NCI-H345 treated with DMSO at 0.1 percent for 48 hours (cell line): ENCODE data around the gene ITLN2.
"Not testable (repeated sequence)": the region's sequence is repeated elsewhere in the genome, so short reads cannot be mapped to it uniquely, and the experiment has no call there.

ENCODE experiments used
- DNase-seq: peaks from one replicate; lab custom pipeline; 2025; ENCODE audit not compliant: unreplicated experiment; lab: John Stamatoyannopoulos, UW

Gene ITLN2

DNA sequence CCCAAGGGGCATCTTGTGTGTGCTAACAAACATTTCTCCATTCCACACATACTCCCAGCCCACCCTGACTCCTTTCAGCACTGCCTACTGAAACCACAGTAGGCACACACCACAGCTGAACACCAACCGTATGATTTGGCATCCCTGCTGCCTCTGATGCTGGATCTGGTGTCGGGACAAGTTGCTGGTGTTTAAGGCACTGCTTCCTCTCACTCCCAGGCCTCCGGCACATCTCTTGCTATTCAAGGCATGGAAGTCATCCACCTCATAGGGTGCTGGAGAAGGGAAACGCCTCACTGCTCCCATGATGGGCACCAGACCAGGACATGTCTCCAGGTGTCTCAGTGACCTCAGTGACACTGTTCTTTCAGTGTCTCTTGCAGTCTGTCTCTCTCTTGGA lies 2.4 kb upstream of the ITLN2 start:
- DNase-seq: no peak

DNA sequence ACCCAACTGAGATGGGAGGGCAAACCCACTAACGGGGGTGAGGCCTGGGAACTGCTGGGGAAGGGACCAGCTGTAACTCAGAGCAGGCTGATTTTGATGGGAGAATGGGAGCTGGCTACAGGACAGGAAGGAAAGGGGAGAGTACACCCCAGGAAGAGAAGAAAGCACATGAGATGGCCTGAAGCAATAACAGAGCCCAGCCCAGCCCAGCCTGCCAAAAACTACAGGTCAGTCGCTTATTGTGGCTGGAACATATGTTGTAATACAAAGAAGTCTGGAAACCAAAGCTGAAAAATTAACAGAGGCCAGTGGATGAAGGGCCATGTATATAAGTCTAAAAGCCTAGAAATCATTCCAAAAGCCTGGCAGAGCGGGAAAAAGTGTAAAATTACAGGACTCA lies 1.6 kb downstream of the ITLN2 start:
- DNase-seq: no peak

DNA sequence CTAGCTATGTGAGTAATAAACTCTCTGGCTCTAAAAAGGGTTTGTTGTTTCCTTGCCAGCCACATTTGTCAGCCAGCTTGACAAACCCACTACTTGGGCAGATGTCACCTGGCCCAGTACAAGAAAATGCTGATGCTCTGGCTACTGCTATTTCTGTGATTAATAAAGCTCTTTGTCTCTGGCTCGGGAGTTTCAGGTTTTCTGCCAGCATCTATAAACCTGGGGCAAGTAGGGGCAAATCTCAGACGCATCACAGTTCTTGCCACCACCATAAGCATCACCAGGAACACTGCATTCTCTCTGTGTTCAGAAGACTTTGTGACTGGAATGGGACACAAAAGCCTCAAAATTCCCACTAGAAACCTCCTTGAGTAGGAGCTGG lies 2.5 kb downstream of the ITLN2 start:
- DNase-seq: no peak

DNA sequence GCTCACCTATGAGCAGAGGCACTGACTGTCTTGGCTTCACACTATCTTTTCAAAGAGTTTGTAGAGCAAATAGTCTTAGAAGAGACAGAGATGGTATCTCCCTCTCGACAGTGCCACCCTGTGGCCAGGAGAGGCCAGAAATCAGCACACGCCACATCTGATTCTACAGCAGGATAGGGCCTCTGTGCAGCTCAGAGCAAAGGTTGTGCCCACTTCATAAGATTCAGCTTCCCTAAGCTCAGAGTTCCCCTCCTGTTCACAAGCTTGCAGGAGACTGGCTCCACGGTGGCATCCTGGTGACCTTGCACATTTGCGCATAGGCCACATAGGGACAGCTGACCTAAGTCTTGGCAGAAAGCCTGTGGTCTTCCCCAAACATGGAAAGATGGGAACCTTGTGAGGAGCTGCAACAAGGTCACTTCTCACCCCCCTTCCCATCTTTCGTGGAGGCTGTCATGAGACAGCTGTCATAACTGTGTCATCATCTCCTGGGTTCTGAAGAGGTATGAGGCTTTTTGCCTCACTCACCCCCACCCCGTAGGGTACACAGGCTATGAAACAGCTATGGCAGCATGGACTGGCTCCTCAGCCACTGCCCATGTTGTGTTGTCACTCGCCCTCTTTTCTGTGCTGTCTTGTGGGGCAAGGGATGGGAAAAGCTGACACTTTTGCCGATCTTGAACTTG lies 3.0 kb downstream of the ITLN2 start:
- peak; percentile 1 for DNase-seq

DNA sequence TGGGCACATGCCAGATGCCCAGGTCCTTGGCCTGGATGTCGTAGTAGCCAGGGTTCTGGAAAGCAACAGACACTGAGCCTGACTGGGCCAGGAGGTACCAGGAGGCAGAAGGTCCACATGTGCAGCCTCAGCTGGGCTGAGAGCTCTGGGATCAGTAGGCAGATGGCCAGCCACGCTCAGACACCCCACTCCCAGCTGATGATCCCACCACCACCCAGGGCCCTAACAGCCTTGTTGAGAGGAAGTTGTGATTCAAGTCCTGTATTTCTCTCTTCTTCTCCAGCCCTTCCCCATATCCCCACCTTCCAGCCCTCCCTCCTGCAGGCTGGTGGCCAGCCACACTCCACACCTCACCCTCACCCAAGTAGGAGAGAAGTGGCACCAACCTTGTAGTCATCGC lies 4.0 kb downstream of the ITLN2 start:
- DNase-seq: no peak

DNA sequence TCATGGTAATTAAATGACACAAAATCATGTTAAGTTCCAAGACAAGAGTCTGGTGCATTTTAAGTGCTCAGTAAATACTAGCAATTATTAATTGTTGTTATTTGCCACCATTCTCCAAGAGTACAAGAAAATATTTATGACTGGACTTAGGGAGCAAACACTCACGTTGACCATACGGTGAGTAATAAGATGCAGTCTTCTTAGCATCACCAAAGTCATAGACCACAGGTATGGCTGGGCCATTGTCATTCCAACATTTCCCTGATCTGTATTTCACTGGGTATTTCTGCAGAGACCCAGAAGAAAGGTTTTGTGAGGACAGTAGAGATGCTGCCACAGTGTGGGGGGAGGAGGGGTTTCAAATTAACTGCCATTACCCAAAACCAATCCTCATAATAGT lies 4.7 kb downstream of the ITLN2 start:
- DNase-seq: no peak

DNA sequence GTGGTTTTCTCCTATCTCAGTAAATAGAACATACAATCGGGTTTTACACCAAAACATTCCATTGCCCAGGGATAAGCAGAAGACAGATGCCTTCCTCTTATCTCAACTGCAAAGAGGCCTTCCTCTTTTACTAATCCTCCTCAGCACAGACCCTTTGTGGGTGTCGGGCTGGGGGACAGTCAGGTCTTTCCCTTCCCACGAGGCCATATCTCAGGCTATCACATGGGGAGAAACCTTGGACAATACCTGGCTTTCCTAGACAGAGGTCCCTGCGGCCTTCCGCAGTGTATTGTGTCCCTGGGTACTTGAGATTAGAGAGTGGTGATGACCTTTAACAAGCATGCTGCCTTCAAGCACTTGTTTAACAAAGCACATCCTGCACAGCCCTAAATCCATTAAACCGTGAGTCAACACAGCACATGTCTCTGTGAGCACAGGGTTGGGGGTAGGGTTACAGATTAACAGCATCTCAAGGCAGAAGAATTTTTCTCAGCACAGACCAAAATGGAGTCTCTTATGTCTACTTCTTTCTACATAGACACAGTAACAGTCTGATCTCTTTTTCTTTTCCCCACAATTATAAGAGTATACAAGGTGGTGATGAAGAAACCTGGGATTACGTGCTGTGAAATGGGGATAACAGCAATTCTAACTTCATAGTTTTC lies 5.3 kb downstream of the ITLN2 start:
- DNase-seq: not testable (repeated sequence)

DNA sequence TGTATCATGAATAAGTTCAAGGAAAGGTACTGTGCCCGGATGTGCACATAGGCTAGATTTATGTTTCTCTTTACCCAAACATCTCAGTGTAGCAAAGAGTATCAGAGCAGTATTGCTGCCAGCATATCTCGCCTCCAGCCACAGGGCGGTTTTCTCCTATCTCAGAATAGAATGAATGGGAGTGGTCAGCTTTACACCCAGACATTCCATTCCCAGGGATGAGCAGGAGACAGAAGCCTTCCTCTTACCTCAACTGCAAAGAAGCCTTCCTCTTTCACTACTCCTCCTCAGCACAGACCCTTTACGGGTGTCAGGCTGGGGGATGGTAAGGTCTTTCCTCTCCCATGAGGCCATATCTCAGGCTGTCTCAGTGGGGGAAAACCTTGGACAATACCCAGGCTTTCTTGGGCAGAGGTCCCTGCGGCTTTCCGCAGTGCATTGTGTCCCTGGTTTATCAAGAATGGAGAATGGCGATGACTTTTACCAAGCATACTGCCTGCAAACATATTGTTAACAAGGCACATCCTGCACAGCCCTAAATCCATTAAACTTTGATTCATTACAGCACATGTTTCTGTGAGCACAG lies 7.3 kb downstream of the ITLN2 start:
- not testable (repeated sequence) for DNase-seq

DNA sequence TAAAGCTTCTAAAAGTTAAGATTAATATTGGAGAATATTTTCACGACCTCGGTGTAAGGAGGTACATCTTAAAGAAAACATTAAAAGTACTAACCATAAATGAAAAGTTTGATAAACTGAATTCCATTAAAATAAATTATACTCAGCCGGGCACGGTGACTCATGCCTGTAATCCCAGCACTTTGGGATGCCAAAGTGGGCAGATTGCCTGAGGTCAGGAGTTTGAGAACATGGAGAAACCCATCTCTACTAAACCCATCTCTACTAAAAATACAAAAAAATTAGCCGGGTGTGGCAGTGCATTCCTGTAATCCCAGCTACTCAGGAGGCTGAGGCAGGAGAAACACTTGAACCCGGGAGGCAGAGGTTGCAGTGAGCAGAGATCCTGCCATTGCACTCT lies 8.7 kb downstream of the ITLN2 start:
- not testable (repeated sequence) for DNase-seq

DNA sequence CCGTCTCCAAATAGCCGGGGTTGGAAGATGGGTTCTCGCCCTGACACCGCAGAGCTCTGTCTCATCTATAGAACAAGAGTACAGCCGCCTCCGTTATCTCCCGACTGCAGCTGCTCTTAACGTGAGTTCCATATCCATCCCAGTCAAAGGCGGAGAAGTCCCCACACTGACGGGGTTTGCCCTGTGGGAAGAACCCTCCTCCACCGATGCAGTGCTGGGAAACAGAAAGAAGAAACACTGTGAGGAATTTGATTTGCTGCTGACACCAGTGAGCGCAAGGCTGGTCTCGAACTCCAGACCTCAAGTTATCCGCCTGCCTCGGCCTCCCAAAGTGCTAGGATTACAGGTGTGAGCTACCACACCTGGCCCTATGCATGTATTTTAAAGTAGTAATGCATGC lies 9.5 kb downstream of the ITLN2 start:
- no peak for DNase-seq

DNA sequence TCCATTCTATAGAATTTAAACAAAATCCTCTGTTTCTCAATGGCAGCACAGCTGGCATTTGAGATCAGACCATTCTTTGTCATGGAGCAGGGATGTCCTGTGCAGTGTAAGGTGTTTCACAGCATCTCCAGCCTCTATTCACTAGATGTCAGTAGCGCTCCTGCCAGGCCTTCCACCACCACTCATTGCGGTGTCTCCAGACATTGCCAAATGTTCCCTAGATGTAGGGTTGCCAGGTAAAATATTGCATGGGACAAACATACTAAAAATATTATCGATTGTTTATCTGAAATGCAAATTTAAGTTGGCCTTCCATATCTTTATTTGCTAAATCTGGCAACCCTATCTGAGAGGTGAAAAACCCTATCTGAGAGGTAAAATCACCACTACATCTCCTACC lies 11.7 kb downstream of the ITLN2 start:
- no peak for DNase-seq

DNA sequence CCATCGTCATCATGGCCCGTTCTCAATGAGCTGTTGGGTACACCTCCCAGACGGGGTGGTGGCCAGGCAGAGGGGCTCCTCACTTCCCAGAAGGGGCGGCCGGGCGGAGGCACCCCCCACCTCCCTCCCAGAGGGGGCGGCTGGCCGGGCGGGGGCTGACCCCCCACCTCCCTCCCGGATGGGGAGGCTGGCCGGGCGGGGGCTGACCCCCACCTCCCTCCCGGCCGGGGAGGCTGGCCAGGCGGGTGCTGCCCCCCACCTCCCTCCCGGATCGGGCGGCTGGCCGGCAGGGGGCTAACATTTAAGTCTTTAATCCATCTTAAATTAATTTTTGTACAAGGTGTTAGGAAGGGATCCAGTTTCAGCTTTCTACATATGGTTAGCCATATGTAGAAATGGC lies 17.9 kb downstream of the ITLN2 start:
- not testable (repeated sequence) for DNase-seq

DNA sequence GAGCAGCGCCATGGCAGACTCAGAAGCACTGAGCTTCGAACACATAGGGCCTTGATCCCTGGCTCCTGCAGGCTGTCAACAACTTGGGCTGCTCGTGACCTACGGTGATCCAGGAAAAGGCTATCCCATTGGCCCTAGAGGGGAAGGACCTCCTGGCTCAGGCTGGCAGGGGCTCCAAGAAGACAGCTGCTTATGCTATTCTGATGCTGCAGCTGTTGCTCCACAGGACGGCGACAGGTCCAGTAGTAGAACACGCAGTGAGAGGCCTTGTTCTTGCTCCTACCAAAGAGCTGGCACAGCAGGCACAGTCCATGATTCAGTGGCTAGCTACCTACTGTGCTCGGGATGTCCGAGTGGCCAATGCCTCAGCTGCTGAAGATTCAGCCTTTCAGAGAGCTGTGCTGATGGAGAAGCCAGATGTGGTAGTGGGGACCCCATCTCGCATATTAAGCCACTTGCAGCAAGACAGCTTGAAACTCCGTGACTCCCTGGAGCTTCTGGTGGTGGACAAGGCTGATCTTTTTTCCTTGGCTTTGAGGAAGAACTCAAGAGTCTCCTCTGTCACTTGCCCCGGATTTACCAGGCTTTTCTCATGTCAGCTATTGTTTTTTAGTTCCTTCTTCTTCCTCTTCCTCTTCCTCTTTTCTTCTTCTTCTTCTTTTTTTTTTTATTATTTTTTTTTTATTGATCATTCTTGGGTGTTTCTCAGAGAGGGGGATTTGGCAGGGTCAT lies 18.9 kb downstream of the ITLN2 start:
- no peak for DNase-seq

DNA sequence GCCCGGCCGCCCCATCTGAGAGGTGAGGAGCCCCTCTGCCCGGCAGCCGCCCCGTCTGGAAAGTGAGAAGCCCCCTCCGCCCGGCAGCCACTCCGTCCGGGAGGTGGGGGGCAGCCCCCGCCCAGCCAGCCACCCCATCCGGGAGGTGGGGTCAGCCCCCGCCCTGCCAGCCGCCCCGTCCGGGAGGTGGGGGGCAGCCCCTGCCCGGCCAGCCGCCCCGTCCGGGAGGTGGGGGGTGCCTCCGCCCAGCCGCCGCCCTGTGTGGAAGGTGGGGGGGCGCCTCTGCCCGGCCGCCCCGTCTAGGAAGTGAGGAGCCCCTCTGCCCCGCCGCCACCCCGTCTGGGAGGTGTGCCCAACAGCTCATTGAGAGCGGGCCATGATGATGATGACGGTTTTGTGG lies 21.3 kb downstream of the ITLN2 start:
- not testable (repeated sequence) for DNase-seq

DNA sequence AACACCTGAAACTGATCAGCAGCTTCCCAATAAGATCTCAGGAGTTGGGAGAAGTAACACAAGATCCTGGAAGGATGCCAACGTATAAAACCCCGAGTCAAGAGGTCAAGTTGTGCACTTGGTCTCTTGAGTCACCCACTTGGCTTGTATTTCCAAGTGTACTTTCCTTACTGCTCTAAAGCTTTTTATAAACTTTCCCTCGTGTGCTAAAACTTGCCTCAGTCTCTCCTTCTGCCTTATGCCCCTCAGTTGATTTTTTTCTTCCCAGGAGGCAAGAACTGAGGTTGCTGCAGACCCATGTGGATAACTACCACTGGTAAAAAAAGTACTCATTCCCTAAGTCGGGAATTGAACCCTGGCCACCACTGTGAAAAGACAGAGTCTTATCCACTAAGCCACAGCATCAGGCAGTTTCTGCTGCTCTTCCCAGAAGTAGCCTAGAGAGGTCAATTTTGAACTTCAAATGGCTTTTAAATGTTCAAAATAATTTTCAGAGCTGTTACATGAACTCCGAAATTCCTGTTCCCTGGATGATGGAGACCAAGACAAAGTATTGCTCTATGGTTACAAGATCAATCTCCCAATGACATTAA lies 28.9 kb downstream of the ITLN2 start:
- DNase-seq: no peak

DNA sequence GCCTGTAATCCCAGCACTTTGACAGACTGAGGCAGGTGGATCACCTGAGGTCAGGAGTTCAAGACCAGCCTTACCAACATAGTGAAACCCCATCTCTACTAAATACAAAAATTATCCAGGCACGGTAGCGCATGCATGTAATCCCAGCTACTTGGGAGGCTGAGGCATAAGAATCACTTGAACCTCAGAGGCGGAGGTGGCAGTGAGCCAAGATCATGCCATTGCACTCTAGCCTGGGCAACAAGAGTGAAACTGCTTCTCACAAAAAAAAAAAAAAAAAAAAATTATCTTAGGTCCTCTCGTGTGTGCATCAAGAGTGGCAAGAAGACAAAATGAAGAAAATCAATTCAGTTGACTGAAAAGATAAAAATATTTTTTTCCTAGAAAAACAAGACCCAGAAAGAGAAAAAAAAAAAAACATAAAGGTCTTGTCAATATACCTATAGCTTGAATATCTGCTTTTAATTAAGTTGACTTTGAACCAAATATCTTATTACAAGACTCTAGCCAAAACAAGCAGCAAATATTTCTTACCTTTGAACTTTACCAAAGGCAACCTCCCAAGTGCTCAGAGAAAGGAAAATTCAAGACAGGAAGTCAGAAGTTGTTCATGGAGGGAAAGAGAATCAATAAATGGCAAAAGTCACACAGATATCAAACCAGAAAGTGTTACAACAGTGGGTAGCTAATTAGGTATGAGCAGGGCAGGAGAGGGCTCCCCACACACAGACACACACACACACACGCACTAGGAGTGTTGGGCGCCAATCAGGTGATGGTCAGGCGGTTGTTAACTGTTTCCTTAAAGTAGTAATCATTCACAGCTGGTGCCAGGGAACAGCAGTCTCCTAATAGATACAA lies 29.6 kb downstream of the ITLN2 start:
- DNase-seq: no peak

DNA sequence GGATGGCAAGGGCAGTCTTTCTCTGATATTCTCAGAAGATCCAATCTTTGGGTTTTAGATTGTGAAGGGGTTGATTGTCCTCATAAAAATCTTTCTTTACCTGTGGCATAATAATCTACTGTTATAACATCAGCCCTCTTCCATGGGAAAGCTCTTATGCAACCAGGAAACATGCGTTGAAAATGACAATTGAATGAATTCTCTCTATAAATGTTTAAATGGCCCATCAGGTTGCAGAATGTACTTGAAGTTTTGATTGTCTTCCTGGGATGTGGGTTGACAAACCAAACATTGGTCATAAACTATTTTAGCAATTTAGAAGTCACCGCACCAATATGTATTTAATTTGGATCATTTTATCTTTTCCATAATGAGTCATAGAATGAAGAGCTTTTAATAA lies 37.9 kb downstream of the ITLN2 start:
- no peak for DNase-seq

DNA sequence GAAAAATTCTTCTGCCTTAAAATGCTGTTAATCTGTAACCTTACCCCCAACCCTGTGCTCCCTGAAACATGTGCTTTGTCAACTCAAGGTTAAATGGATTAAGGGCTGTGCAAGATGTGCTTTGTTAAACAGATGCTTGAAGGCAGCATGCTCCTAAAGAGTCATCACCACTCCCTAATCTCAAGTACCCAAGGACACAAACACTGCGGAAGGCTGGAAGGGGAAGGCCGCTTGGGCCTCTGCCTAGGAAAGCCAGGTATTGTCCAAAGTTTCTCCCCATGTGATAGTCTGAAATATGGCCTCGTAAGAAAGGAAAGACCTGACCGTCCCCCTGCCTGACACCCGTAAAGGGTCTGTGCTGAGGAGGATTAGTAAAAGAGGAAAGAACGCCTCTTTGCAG lies 41.4 kb downstream of the ITLN2 start:
- DNase-seq: not testable (repeated sequence)

DNA sequence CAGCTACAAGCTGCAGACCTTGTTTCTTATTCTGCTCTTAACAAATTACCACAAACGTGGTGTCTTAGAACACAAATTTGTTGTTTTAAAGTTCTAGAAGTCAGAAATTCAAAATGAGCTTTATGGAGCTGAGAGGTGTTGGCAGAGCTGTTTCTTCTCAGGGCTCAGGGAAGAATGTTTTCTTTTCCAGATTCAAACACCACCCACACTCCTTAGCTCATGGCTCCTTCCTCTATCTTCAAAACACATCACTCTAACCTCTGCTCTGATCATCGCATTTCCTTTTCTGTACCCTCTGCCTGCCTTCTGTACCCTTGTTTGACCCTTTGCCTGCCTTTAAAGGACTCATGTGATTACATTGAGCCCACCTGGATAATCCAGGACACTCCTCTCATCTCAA lies 42.7 kb downstream of the ITLN2 start:
- DNase-seq: no peak

DNA sequence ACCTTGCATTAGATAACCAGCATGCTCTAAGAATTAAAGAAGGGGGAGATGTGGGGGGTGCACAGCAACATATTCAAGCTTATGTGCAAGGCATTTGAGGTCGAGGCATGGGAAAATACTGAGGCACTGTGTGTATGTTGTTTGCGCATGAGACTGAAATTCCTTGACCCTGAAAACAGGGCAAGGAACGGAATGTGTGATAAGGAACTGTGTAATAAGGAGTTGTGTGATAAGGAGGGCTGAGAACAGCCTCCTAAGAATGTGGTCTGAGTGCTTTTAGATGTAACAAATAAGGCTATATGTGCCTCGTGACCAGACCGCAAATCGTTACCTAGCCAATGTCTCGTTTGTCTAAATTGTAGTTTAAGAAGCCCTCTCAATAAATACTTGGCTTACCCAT lies 43.2 kb downstream of the ITLN2 start:
- no peak for DNase-seq
